Brain microvascular endothelial cell (primary cell): ENCODE results near the gene MIAT.

Experiments used
- DNase-seq: peaks from one replicate; pipeline ENCODE4 v3.0.0-alpha.2; 2020
- H3K27ac ChIP-seq: fragments of 250-450 bp; sonication (Bioruptor Pico); 2 replicates; pipeline ENCODE4 v1.5.1; 2020; ENCODE audit warnings: mild to moderate bottlenecking, moderate library complexity
- H3K27me3 ChIP-seq: fragments of 250-450 bp; sonication (Bioruptor Pico); replicated peaks from 2 replicates; pipeline ENCODE4 v1.5.1; 2020; ENCODE audit warnings: mild to moderate bottlenecking
- H3K36me3 ChIP-seq: fragments of 250-450 bp; sonication (Bioruptor Pico); replicated peaks from 2 replicates; pipeline ENCODE4 v1.5.1; 2020; ENCODE audit warnings: mild to moderate bottlenecking
- H3K4me3 ChIP-seq: 2 replicates; pipeline ENCODE4 v1.5.1; 2011; ENCODE audit warnings: low read depth, mild to moderate bottlenecking, control low read depth, low read length, moderate library complexity
- CTCF ChIP-seq: IDR thresholded peaks from 2 replicates; pipeline ENCODE4 v1.5.1; 2011; ENCODE audit warnings: low read depth, mild to moderate bottlenecking, moderate library complexity, low read length, control low read depth, inconsistent platforms; ENCODE audit errors: missing control alignments
- in situ Hi-C: cut with HindIII; loops from 2 replicates; pipeline ENCODE4 v1.10.0; 2017; ENCODE audit warnings: low sequenced_read_pairs, low pct_ligation_motif_present

MIAT gene

GRCh38 chr22:26623984-26624383 is 33.4 kb upstream of the MIAT start:
- H3K36me3 ChIP-seq = no peaks in the 10 kb centered on the region
- no peak for TF ChIP-seq CTCF
- H3K27me3 ChIP-seq = no peaks in the 10 kb centered on the region
- in situ Hi-C loops = no loop called here
- no peak for DNase-seq
- H3K4me3 ChIP-seq = no peak overlapping the region
- H3K27ac ChIP-seq = no peak overlapping the region

DNA sequence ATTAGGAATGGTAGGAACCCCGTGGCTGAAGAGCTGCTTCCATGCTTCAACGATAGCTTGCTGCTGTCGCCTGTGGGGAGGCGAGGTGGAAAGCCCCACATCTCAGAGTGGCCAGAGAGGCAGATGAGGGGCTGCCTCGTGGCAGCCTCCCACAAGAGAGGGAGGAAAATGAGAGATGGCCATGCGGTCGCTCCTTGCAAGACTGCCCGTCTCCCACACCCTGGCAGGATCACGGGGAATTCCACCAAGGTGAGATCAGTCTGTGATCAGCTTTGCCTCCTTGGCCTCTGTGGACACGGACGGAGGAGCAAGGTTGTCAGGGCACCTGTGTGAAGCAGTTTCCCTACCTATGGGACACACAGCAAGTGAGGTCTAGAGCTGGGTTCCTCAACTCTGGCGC is 32.6 kb upstream of the MIAT start:
- Histone ChIP-seq H3K4me3 (no peak overlapping the region), H3K27ac (no peak overlapping the region), H3K36me3 (no peaks in the 10 kb centered on the region), H3K27me3 (no peaks in the 10 kb centered on the region)
- in situ Hi-C loops = no loop called here
- TF ChIP-seq CTCF = no peak
- no peak for DNase-seq

DNA sequence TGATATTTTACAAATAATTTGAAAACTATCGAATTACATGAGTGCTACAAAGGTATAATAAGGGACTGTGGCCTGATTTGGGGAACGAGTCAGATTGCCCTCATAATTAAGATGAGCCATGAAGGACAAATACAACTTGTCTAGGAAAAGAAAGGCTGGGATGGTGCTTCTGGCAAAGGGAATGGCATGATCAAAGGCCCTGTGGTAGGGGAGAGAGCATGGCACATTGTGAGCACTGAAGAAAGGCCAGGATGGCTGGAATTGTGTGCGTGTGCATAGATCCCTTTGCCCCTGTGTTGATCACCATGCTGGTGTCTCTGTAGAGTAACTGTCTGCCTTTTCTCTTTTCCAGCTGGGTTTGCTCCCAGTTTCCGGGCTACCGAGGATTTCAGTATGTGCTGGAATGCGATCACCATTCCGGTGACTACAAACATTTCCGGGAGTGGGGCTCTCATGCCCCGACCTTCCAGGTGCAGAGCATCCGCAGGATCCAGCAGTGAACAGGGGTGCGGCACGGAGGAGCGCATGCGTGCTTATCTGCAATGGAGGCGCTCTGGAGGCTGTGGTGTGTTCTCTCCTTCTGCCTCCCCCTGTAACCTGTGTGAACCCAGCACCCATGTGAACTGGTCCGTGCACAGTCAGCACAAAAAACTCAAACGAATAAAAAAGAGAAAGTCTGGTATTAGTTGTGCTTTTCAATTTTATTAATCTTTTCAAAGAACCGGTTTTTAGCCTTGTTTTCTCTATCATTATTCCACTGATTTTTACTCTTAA is 27.2 kb upstream of the MIAT start:
- H3K27ac ChIP-seq = no peak overlapping the region
- in situ Hi-C loops = no loop called here
- H3K27me3 ChIP-seq = no peaks in the 10 kb centered on the region
- H3K36me3 ChIP-seq = no peaks in the 10 kb centered on the region
- TF ChIP-seq CTCF = no peak
- no peak for DNase-seq
- no peak overlapping the region for H3K4me3 ChIP-seq

- Histone ChIP-seq H3K27ac (no peak overlapping the region), H3K27me3 (no peaks in the 10 kb centered on the region), H3K36me3 (no peaks in the 10 kb centered on the region), H3K4me3 (no peak overlapping the region)
- in situ Hi-C loops = no loop called here
- DNase-seq = no peak
- no peak for TF ChIP-seq CTCF
These were observed 26.1 kb upstream of the MIAT start for GRCh38 chr22:26631282-26631681.

DNA sequence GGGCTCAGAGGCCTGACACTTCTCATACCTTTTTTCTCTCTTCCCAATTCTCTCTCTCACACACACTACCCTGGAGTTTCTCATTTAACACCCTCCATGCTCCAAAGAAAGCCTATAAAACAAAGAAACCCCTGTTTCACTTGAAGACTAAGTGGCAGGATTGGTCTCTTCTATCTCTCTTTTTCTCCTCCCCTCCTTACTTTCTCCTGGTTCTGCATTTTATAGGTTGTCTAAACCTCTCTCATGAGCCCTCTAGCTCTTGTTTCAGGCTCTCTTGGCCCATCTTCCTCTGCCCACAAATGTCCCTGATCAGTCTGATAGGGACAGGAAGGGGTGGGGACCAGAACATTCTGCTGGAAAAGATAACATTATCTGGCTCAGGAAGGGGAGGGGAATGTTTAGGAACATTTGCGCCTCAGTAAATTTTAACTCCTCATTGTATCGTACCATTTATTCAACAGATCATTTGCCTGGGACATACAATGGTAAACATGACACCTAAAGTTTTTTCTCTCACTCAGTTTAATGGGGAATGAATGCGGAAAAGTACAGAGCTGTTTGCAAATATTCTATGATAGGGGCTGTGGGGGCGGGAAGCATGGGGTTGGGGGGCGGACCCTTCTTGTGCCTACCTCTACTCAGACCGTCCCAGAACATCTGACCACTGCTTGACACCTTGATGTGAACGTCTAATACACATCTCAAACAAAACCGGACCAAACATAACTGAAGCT is 24.8 kb upstream of the MIAT start:
- in situ Hi-C loops = no loop called here
- no peaks in the 10 kb centered on the region for H3K27me3 ChIP-seq
- TF ChIP-seq CTCF = no peak
- H3K27ac ChIP-seq = no peak overlapping the region
- no peaks in the 10 kb centered on the region for H3K36me3 ChIP-seq
- no peak for DNase-seq
- no peak overlapping the region for H3K4me3 ChIP-seq
